RPMI7951 (cell line): ENCODE results near the gene GLYR1. TPM values are rescaled to one million over a fixed set of nuclear protein-coding genes. Genes with fewer than 3 reads are reported as not detected.
"Not testable (repeated sequence)": the region's sequence is repeated elsewhere in the genome, so short reads cannot be mapped to it uniquely, and the experiment has no call there.

Experiments used
- DNase-seq: peaks from one replicate; pipeline ENCODE4 v3.0.0-alpha.2; 2012; ENCODE audit warnings: low read depth
- total RNA-seq: library from RNA; depleted of rRNA; stranded (reverse); fragments of >200 nt; shearing (Covaris generic); gene quantifications from 2 replicates; pipeline ENCODE4 v1.2.3, GENCODE V29; 2014

GLYR1 gene
- total RNA-seq, 1 experiment from 2014 or later, result 21.4 TPM

- DNase-seq, result no peak
These were observed 58.2 kb downstream of the GLYR1 start for GRCh38 chr16:4788910-4789309.

GRCh38 chr16:4788489-4788889 is 58.6 kb downstream of the GLYR1 start:
- no peak for DNase-seq

DNA sequence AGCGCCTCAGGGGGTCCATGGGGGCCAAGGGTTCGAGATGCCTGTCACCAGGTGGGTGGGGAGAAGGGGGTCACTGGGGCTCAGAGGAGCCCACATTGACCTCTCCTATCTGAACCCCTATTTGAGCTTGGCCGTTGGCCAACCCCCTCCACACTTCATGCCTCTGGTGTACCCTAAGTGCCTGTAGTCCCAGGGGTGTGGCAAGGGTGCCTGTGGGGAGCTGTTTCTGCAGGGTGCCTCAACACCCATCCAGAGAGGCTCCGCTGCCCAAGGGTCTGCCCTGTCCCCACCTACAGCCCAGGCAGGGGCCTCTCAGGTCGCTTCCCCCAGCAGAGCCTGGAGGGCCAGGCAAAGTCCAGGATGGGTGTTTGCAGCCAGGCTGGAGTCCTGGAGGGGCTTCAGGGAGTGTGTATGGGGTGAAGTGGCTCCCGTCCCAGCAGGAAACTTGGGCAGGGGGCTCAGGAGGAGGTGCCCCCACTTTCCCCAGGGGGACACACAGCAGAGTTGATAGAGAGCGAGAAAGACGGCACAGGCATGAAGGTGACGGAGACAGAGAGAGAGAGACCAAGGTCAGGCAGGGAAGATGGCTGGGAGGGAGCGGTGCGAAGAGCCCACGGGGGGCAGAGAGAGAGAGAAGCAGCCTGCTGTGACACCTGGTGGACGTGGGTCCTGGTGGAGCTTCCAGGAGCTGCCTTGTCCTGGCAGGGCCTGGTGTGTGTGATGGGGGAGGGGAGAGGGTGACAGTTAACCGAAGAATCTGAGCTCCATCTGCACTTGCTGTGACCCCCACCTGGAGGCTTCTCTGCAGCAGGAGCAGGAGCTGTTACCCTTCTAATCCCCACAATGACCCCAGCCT is 59.2 kb downstream of the GLYR1 start, which contains the start of gene SEPTIN12:
TSS of gene SEPTIN12 (minus strand) at position 719 of the 856 bp plus-strand sequence. CDS start at position 19, 700 bp downstream.
- DNase-seq, result no peak

DNA sequence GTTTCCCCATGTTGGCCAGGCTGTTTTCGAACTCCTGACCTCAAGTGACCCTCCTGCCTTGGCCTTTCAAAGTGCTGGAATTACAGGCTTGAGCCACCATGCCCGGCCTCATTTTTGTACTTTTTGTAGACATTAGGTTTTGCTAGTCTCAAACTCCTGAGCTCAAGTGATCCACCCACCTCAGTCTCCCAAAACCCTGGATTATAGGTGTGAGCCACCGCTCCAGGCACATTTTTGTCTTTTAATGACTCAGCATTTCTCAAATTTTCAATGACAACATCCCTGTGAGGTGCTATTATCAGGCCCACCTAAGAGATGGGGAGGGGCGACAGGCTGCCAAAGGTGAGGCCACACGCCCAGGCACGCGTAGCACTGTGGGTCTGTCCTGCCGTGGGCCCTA is 60.0 kb downstream of the GLYR1 start:
- DNase-seq, result no peak

DNA sequence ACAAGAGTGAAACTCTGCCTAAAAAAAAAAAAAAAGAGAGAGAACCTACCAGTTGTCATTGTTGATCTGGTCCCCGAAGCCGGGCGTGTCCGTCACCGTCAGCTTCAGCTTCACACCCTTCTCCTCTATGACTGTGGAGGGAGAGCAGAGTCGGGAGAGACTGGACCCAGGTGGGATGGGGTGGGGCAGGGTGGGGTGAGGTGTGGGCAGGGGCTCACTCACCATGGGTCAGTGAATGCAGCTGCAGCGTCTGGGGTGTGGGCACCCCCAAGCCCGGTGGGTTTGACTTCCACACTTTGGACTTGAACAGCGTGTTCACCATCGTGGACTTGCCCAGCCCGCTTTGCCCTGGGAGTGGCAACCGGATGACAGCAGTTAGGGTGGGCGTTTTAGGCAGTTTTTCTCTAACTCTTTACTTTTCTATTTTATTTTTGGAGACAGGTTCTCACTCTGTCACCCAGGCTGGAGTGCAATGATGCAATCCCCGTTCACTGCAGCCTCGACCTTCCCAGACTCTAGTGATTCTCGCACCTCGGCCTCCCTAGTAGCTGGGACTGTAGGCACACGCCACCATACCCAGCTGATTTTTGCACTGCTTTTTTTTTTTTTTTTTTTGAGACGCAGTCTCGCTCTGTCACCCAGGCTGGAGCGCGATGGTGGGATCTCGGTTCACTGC is 61.2 kb downstream of the GLYR1 start:
- no peak for DNase-seq

DNA sequence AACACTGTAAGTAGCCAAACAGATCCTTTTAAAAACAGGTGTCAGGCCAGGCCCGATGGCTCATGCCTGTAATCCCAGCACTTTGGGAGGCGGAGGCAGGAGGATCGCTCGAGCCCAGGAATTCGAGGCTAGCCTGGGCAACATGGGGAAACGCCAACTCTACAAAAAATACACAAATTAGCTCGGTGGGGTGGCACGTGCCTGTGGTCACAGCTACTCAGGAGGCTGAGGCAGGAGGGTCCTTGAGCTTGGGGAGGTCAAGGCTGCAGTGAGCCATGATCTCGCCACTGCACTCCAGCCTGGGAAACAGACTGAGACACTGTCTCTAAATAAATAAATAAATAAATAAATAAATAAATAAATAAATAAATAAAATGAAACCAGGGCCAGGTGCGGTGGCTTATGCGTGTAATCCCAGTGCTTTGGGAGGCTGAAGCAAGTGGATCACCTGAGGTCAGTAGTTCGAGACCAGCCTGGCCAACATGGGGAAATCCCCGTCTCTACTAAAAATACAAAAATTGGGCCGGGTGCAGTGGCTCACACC is 62.6 kb downstream of the GLYR1 start:
- DNase-seq, result not testable (repeated sequence)

DNA sequence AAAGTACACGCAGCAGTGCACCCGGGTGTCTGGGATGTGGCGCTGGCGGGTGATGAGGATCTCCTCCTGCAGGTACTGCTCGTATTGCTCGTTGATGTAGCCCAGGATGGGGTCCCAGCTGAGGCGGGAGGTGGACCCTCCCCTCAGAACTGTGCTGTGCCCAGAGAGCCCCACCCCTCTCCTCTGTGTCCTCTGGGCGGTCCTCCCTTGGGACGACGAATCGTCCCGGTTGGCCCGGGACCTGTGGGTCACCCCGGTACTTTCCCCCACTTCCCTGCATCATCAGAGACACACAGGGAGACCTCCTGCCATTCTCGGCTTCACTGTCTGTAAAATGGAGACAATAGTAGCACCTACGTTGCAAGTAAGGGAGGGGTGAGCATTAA is 63.1 kb downstream of the GLYR1 start:
- DNase-seq, result no peak

- no peak for DNase-seq
These were observed 63.7 kb downstream of the GLYR1 start for GRCh38 chr16:4783251-4783950.

DNA sequence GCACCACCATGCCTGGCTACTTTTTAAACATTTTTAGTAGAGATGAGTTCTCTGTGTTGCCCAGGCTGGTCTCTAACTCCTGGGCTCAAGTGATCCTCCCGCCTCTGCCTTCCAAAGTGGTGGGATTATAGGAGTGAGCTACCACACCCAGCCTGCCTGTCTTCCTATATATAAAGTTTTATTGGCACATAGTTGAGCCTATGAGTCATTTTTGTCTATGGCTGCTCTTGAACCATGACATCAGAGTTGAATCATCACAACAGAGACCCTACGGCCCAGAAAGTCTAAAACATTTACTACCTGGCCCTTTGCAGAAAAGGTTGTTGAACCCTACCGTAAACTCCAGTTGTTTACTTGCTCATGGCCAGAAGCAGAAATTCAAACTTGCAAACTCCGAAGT is 66.9 kb downstream of the GLYR1 start:
- DNase-seq, result no peak

GRCh38 chr16:4778050-4778392 is 69.1 kb downstream of the GLYR1 start:
- DNase-seq, result no peak

DNA sequence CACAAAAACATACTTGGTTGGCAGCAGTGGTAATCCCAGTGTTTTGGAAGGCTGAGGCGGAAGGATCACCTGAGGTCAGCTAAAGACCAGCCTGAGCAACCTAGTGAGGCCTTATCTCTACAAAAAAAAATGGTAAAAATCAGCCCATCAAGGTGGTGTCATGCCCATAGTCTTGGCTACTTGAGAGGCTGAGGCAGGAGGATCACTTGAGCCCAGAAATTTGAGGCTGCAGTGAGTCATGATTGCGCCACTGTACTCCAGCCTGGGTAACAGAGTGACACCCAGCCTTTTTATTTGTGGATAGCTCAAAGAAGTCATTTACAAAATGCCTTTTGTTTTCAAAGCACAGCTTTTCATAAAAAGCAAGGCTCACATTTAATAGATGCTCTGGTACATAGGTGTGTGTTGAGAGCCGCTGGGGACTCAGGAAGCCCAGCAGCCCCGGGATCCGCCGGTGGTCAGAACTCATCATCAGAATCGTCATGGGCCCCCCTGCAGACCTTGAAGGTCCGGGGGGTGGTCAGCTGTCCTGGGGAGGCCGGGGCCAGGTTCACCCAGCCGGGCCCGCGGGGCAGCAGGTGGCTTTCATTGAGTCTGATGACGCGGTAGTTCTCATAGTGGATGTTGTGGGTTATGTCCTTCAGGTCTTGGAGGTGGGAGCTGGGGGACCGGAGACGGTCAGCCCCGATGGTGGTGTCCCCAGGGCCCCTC is 69.6 kb downstream of the GLYR1 start:
- no peak for DNase-seq

- no peak for DNase-seq
These were observed 70.9 kb downstream of the GLYR1 start for GRCh38 chr16:4776141-4776705.

DNA sequence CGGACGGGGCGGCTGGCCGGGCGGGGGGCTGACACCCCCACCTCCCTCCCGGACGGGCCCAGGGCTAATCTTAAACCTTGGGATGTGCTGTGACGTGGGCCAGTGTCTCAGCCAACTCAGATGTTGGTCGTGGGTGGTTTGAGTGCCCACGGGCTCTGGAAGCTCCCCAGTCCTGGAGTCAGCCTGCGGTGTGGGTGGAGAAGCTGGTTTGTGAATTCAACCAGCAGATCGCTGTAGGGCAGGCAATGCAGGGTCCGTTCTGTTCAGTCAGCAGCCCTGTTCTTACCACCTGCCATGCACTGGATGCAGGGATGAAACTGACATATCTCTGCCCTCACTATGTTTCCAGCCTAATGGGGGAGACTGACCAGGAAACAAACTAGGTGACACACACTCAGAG is 72.1 kb downstream of the GLYR1 start:
- no peak for DNase-seq

- DNase-seq, result no peak
These were observed 74.7 kb downstream of the GLYR1 start for GRCh38 chr16:4772351-4772750.

GRCh38 chr16:4771646-4772045 is 75.4 kb downstream of the GLYR1 start:
- DNase-seq, result no peak

GRCh38 chr16:4769306-4769638 is 77.8 kb downstream of the GLYR1 start:
- no peak for DNase-seq

GRCh38 chr16:4768549-4769305 is 78.4 kb downstream of the GLYR1 start:
- DNase-seq, result peak; percentile 92

GRCh38 chr16:4767872-4768548 is 79.1 kb downstream of the GLYR1 start:
- DNase-seq, result peak; percentile 55

DNA sequence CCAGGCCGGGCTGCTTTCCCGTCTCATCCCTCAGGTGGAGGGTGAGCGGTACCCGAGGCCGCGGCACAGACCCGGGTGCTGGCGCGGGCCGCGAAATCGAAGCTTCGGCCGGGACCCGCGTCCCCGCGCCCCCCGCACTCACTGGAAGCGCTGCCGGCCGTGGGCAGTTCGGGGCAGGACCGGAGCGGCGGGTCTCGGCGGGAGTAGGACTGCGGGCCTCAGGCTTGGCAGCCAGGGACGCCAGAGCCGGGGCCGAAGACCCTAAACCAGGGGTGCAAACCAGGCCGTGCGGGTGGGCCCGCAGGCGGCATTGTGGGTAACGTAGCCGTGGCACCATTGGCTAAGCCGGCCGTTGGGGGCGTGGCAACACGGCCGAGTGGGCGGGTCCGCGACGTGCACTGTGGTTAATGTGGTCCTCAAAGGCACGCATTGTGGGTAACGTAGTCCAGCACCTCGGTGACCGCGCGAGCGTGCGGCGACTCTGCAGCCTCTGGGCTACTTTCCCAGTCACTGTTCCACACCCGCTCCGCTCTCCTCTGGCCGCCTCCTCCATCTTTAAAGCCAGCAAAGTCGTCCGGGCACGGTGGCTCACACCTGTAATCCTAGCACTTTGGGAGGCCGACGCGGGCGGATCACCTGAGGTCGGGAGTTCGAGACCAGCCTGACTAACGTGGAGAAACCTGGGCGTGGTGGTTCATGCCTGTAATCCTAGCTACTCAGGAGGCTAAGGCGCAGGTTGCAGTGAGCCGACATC is 80.0 kb downstream of the GLYR1 start, which contains the start of gene ZNF500:
TSS of gene ZNF500 (minus strand) at position 288 of the 754 bp plus-strand sequence. CDS start 1,184 bp downstream, outside the sequence.
- peak; percentile 92 for DNase-seq
